ENCODE results near the gene TRIM75. TPM values are rescaled to one million over a fixed set of nuclear protein-coding genes. Genes with fewer than 3 reads are reported as not detected.
"Not testable (repeated sequence)": the region's sequence is repeated elsewhere in the genome, so short reads cannot be mapped to it uniquely, and the experiment has no call there.

Gene TRIM75
- total RNA-seq, 4 donors from 2014 or later, result not detected

DNA sequence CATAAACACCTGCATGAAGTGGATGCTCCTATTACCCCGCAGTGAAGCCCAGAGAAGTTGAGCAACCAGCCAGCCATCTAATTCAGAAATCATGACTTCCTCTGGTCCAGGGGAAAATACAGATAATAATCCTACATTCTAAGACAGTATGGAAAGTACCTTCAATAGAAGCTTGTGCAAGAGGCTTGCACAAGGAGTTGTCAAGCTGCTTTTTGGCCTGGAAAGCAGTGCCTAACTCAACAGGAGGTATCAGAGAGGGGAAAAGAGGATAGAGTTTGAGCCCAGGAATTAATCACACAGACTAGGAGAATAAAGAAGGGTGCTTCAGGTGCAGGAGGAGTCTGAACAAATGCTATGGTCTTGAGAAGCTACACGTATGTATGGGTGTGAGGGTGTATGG is 32.3 kb downstream of the TRIM75 start:
- H3K4me1 ChIP-seq, result no peaks in the 10 kb centered on the region
- no peaks in the 10 kb centered on the region for H3K27me3 ChIP-seq
- in situ Hi-C loops (cut with MboI; ENCODE audit: low pct_ligation_motif_present in 1 of 4, low pct_unique_long_range_greater_than_20kb in 1 of 4, low sequenced_read_pairs in 3 of 4), result loop anchor here in 2 of 4 donors (25.0 kb wide), 1 partner anchor 299 kb away; no protein-coding TSS in a partner anchor
- H3K4me3 ChIP-seq, result no peak overlapping the region
- H3K9me3 ChIP-seq, result no peaks in the 10 kb centered on the region
- H3K27ac ChIP-seq, result no peak overlapping the region
- peaks cover 0 to 26% (median 10%) of the 10 kb centered on the region in 4 donors for H3K36me3 ChIP-seq
- 90 to 100% methylated on average over 2 of the region's 2 CpGs for WGBS, 2 donors (ENCODE audit: low coverage in 1 of 2)
- TF ChIP-seq POLR2AphosphoS5 (IDR thresholded peaks at IDR 0.05) (no peak), EP300 (IDR thresholded peaks at IDR 0.05; ENCODE audit: low read depth) (no peak), POLR2A (IDR thresholded peaks at IDR 0.05) (no peak)
- TF ChIP-seq, protein P1, sequence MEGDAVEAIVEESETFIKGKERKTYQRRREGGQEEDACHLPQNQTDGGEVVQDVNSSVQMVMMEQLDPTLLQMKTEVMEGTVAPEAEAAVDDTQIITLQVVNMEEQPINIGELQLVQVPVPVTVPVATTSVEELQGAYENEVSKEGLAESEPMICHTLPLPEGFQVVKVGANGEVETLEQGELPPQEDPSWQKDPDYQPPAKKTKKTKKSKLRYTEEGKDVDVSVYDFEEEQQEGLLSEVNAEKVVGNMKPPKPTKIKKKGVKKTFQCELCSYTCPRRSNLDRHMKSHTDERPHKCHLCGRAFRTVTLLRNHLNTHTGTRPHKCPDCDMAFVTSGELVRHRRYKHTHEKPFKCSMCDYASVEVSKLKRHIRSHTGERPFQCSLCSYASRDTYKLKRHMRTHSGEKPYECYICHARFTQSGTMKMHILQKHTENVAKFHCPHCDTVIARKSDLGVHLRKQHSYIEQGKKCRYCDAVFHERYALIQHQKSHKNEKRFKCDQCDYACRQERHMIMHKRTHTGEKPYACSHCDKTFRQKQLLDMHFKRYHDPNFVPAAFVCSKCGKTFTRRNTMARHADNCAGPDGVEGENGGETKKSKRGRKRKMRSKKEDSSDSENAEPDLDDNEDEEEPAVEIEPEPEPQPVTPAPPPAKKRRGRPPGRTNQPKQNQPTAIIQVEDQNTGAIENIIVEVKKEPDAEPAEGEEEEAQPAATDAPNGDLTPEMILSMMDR (IDR thresholded peaks at IDR 0.05), result no peak
- intact Hi-C loops (cut with DNase I; ENCODE audit: low total_unique reads), result no loop called here
- DNase-seq, result no peak

DNA sequence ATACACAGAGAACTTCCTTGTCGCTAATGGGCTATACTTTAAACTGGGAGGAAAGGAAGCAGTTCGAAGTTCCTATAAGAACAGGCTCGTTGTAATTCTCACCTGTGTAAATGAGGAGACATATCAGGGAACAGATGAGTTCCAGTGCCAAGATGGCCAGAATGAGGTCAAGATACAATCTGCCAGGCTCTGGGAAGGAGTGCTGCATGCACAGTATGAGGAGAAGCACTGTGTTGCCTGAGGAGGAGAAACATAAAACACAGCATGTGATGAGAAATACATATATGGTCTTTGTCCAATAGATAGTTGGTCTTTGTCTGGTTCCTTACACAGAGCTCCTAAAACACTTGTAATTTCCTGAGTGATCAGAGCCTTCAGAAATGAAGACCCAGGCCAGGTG is 34.7 kb downstream of the TRIM75 start:
- Histone ChIP-seq H3K27ac (no peak overlapping the region), H3K4me3 (no peak overlapping the region), H3K4me1 (no peaks in the 10 kb centered on the region), H3K36me3 (peaks cover 0 to 26% (median 10%) of the 10 kb centered on the region in 4 donors), H3K9me3 (no peaks in the 10 kb centered on the region), H3K27me3 (no peaks in the 10 kb centered on the region)
- 76% methylated on average over 3 of the region's 3 CpGs for WGBS, 2 donors (ENCODE audit: low coverage in 1 of 2)
- DNase-seq, result no peak
- intact Hi-C loops (cut with DNase I; ENCODE audit: low total_unique reads) (no loop called here), in situ Hi-C loops (cut with MboI; ENCODE audit: low pct_ligation_motif_present in 1 of 4, low pct_unique_long_range_greater_than_20kb in 1 of 4, low sequenced_read_pairs in 3 of 4) (loop anchor here in 2 of 4 donors (25.0 kb wide), 1 partner anchor 301 kb away; no protein-coding TSS in a partner anchor)
- TF ChIP-seq, protein P1 (IDR thresholded peaks at IDR 0.05), result no peak
- TF ChIP-seq POLR2A (IDR thresholded peaks at IDR 0.05) (no peak), POLR2AphosphoS5 (IDR thresholded peaks at IDR 0.05) (no peak)

DNA sequence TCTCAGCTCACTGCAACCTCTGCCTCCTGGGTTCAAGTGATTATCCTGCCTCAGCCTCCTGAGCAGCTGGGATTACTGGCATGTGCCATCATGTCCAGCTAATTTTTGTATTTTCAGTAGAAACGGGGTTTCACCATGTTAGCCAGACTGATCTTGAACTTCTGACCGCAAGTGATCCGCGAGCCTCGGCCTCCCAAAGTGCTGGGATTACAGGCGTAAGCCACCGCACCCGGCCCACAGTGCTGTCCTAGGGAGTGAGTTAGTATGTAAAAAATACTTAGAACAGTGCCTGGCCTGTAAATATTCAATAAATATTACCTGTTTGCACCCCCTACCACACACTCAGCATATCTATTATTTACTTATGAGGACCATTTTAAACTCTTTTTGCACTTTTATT is 38.5 kb downstream of the TRIM75 start:
- H3K4me3 ChIP-seq; H3K27me3 ChIP-seq; DNase-seq; intact Hi-C loops (cut with DNase I; ENCODE audit: low total_unique reads); H3K27ac ChIP-seq; H3K9me3 ChIP-seq; H3K4me1 ChIP-seq: not testable (repeated sequence)
- 97% methylated on average over 8 of the region's 8 CpGs; no CpG with 5 or more reads in 1 of the 2 donors for WGBS, 2 donors (ENCODE audit: low coverage in 1 of 2)
- peaks cover 0 to 20% (median 6%) of the 10 kb centered on the region in 4 donors for H3K36me3 ChIP-seq
- in situ Hi-C loops (cut with MboI; ENCODE audit: low pct_ligation_motif_present in 1 of 4, low pct_unique_long_range_greater_than_20kb in 1 of 4, low sequenced_read_pairs in 3 of 4), result loop anchor here in 2 of 4 donors (25.0 kb wide), 1 partner anchor 305 kb away; no protein-coding TSS in a partner anchor

DNA sequence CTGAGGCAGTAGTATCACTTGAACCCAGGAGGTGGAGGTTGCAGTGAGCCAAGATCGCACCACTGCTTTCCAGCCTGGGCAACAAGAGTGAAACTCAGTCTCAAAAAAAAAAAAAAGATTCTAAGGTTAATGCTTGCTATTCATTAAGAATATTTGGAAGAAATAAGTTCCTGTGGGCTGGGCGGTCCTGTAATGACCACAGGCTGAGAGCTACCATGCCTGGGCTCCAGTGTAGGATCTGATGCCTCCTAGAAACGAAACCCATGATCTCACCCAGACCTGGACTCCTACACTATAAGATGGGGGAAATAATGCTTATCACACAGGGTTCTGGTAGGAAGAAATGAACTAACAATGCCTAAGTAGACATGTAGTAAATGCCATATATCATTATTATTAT is 41.2 kb downstream of the TRIM75 start:
- no peak overlapping the region for H3K4me3 ChIP-seq
- H3K27ac ChIP-seq, result no peak overlapping the region
- no peak for TF ChIP-seq POLR2AphosphoS5 (IDR thresholded peaks at IDR 0.05)
- no peak for TF ChIP-seq POLR2A (IDR thresholded peaks at IDR 0.05)
- TF ChIP-seq, protein P1 (IDR thresholded peaks at IDR 0.05), result no peak
- no peak for TF ChIP-seq EP300 (IDR thresholded peaks at IDR 0.05; ENCODE audit: low read depth)
- 80 to 90% methylated on average over 2 to 3 of the region's 3 CpGs for WGBS, 2 donors (ENCODE audit: low coverage in 1 of 2)
- H3K27me3 ChIP-seq, result no peaks in the 10 kb centered on the region
- intact Hi-C loops (cut with DNase I; ENCODE audit: low total_unique reads) (no loop called here), in situ Hi-C loops (cut with MboI; ENCODE audit: low pct_ligation_motif_present in 1 of 4, low pct_unique_long_range_greater_than_20kb in 1 of 4, low sequenced_read_pairs in 3 of 4) (loop anchor here in 2 of 4 donors (25.0 kb wide), 1 partner anchor 308 kb away; no protein-coding TSS in a partner anchor)
- no peak for DNase-seq
- H3K36me3 ChIP-seq, result peaks cover 0 to 24% (median 12%) of the 10 kb centered on the region in 4 donors
- no peaks in the 10 kb centered on the region for H3K9me3 ChIP-seq
- no peaks in the 10 kb centered on the region for H3K4me1 ChIP-seq

DNA sequence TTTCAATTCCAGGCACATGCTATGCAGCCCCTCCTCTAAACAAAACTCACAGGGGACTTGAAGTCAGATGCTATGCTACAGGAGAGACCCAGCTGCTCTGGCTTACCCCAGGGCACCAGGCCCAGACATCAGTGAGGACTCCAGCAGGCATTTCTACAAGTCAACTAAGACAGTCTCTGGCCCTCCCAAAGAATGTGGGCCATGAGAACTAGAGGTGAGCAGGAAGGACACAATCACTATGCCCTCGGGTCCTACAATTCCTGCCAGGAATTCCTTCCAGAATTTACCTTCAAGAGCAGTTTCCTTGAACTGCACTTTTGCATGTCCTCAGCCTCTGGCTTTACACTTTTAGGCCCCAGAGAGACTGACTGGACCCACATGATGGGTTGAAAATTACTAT is 41.6 kb downstream of the TRIM75 start:
- Histone ChIP-seq H3K27ac (no peak overlapping the region), H3K9me3 (no peaks in the 10 kb centered on the region), H3K4me1 (no peaks in the 10 kb centered on the region), H3K36me3 (peaks cover 0 to 25% (median 12%) of the 10 kb centered on the region in 4 donors), H3K4me3 (no peak overlapping the region), H3K27me3 (no peaks in the 10 kb centered on the region)
- 81% methylated on average over 1 of the region's 1 CpG; no CpG with 5 or more reads in 1 of the 2 donors for WGBS, 2 donors (ENCODE audit: low coverage in 1 of 2)
- no peak for DNase-seq
- intact Hi-C loops (cut with DNase I; ENCODE audit: low total_unique reads), result no loop called here
- TF ChIP-seq, protein P1 (IDR thresholded peaks at IDR 0.05), result no peak
- no peak for TF ChIP-seq EP300 (IDR thresholded peaks at IDR 0.05; ENCODE audit: low read depth)
- no peak for TF ChIP-seq POLR2A (IDR thresholded peaks at IDR 0.05)
- no peak for TF ChIP-seq POLR2AphosphoS5 (IDR thresholded peaks at IDR 0.05)
- in situ Hi-C loops (cut with MboI; ENCODE audit: low pct_ligation_motif_present in 1 of 4, low pct_unique_long_range_greater_than_20kb in 1 of 4, low sequenced_read_pairs in 3 of 4), result loop anchor here in 2 of 4 donors (25.0 kb wide), 1 partner anchor 308 kb away; no protein-coding TSS in a partner anchor

All from transverse colon (tissue), 4 donors.